ENCODE results near the gene GPC4. TPM values are rescaled to one million over a fixed set of nuclear protein-coding genes. Genes with fewer than 3 reads are reported as not detected.

Gene GPC4
- total RNA-seq, 1 donor from 2014 or later = 32.8 TPM

DNA sequence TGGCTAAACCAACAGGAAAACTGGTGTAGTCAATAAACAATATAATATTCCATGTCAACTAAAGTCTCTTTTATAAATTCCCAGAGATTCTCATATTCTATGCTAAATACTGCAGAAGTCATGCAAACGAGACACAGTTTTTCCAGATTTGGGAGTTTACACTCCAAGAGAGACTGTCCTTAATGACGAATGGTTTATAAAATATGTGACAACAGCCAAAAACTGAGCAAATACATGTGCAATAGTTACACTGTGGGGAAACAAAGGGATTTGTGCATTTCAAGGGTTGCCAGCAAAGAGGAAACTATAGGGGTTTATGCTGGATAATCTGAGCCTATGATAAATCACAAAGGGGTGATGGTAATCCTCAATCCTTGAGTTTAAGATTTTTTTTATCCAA is 75.7 kb downstream of the GPC4 start:
- Mint-ChIP-seq H3K36me3 (ENCODE audit: unreplicated experiment) (no peaks in the 10 kb centered on the region), H3K9me3 (ENCODE audit: unreplicated experiment) (no peaks in the 10 kb centered on the region), H3K4me3 (ENCODE audit: unreplicated experiment) (no peak overlapping the region), H3K27me3 (ENCODE audit: unreplicated experiment) (no peaks in the 10 kb centered on the region), H3K4me1 (ENCODE audit: low read depth, unreplicated experiment) (no peaks in the 10 kb centered on the region), H3K27ac (ENCODE audit: unreplicated experiment) (no peak overlapping the region)
- DNase-seq = no peak
- TF ChIP-seq, protein P1, sequence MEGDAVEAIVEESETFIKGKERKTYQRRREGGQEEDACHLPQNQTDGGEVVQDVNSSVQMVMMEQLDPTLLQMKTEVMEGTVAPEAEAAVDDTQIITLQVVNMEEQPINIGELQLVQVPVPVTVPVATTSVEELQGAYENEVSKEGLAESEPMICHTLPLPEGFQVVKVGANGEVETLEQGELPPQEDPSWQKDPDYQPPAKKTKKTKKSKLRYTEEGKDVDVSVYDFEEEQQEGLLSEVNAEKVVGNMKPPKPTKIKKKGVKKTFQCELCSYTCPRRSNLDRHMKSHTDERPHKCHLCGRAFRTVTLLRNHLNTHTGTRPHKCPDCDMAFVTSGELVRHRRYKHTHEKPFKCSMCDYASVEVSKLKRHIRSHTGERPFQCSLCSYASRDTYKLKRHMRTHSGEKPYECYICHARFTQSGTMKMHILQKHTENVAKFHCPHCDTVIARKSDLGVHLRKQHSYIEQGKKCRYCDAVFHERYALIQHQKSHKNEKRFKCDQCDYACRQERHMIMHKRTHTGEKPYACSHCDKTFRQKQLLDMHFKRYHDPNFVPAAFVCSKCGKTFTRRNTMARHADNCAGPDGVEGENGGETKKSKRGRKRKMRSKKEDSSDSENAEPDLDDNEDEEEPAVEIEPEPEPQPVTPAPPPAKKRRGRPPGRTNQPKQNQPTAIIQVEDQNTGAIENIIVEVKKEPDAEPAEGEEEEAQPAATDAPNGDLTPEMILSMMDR (IDR thresholded peaks at IDR 0.05; ENCODE audit: partially characterized antibody, unreplicated experiment) = no peak

DNA sequence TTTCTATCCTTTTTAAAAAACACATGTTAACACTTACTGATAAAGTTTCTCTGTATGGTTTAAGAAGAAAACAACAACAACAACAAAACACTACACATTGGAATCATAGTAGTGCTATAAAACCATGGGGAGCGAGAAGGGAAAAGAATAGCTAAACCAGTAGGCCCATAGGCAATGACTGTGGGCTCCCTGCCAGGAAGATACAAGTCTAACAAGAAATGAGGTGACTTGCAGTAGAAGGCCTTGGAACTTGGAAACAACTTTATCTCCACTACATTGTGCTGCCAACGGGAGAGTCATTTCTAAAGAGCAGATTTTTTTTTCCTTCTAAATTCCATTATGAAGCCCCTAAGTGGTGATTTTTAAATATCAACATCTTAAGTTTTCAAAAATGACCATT is 78.0 kb downstream of the GPC4 start:
- Mint-ChIP-seq H3K27me3 (ENCODE audit: unreplicated experiment) (no peaks in the 10 kb centered on the region), H3K4me1 (ENCODE audit: low read depth, unreplicated experiment) (peaks cover 4% of the 10 kb centered on the region), H3K27ac (ENCODE audit: unreplicated experiment) (no peak overlapping the region), H3K9me3 (ENCODE audit: unreplicated experiment) (no peaks in the 10 kb centered on the region), H3K36me3 (ENCODE audit: unreplicated experiment) (no peaks in the 10 kb centered on the region), H3K4me3 (ENCODE audit: unreplicated experiment) (no peak overlapping the region)
- TF ChIP-seq, protein P1 (IDR thresholded peaks at IDR 0.05; ENCODE audit: partially characterized antibody, unreplicated experiment) = no peak
- no peak for DNase-seq

DNA sequence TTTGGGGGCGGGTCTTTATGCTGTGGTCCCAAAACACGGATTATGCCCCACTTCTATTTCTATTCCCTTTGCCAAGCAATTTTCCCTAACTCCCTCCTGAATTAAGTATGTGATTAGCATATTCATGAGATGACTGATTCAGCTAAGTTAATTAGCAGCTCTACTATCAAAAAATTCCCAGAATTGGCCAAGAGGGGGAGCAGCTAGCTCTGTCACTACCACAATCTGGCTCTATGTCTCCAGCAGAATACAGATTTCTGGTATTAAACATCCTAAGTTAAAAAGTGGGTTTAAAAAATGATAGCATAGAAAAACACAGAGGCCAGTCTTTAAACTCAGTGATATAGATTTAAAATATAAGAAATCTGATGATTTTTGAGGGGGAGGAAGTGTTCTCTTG is 80.3 kb downstream of the GPC4 start:
- H3K4me1 Mint-ChIP-seq (ENCODE audit: low read depth, unreplicated experiment) = peaks cover 4% of the 10 kb centered on the region
- H3K27me3 Mint-ChIP-seq (ENCODE audit: unreplicated experiment) = no peaks in the 10 kb centered on the region

DNA sequence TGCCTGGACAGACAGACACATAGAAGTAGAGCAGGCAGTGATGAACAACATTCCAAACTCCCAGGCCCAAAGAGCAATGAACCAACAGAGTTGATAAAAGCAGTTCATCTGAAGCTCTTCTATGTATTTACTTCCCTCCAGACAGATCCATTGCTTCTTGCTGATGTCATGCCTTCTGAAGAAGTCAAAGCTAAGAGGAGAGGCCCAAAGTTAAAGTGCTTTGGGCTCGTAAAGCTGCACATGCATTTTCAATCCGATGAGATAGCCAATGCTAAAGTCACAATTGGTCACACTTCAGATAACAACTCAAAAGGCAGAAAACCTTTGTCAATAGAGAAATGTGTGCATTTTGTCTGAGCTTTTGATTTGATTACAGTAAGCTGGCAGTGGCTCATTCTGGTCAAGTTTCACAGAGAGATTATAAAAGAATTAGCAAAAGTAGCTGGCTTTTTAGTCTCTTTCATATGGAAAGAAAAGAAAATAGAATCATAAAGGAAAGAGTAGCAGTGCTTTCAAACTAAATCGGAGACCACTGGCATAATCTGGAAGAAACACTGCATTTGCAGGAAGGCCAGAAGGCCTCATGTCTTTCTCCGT is 82.0 kb downstream of the GPC4 start:
- H3K27ac Mint-ChIP-seq (ENCODE audit: unreplicated experiment) = no peak overlapping the region
- TF ChIP-seq, protein P1 (IDR thresholded peaks at IDR 0.05; ENCODE audit: partially characterized antibody, unreplicated experiment) = no peak
- no peaks in the 10 kb centered on the region for H3K27me3 Mint-ChIP-seq (ENCODE audit: unreplicated experiment)
- H3K4me3 Mint-ChIP-seq (ENCODE audit: unreplicated experiment) = no peak overlapping the region
- H3K4me1 Mint-ChIP-seq (ENCODE audit: low read depth, unreplicated experiment) = peaks cover 6% of the 10 kb centered on the region
- DNase-seq = no peak
- H3K36me3 Mint-ChIP-seq (ENCODE audit: unreplicated experiment) = no peaks in the 10 kb centered on the region
- H3K9me3 Mint-ChIP-seq (ENCODE audit: unreplicated experiment) = no peaks in the 10 kb centered on the region

More for the DNA sequence above, 80.3 kb downstream of the GPC4 start:
- TF ChIP-seq, protein P1 (IDR thresholded peaks at IDR 0.05; ENCODE audit: partially characterized antibody, unreplicated experiment) = peak; percentile 58
- Mint-ChIP-seq H3K9me3 (ENCODE audit: unreplicated experiment) (no peaks in the 10 kb centered on the region), H3K4me3 (ENCODE audit: unreplicated experiment) (no peak overlapping the region), H3K27ac (ENCODE audit: unreplicated experiment) (no peak overlapping the region), H3K36me3 (ENCODE audit: unreplicated experiment) (no peaks in the 10 kb centered on the region)
- no peak for DNase-seq

DNA sequence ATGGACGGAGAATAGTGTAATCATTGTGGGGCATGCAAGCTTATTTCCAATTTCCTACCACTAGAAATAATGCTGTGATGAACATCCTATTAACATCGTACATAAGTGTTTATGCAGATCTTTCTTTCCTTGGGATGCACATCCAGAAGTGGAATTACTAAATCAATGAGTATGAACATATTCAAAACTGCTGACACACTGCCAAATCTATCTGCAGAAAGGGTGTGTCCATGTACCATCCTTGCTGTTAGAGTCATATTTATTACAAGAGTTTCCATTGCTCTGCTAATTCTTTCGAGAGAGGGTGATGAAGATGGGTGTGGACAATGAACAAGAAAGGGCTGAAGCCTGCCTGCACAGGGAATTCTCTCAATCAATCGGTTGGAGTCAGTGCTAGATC is 82.6 kb downstream of the GPC4 start:
- no peaks in the 10 kb centered on the region for H3K27me3 Mint-ChIP-seq (ENCODE audit: unreplicated experiment)
- no peak for DNase-seq
- H3K36me3 Mint-ChIP-seq (ENCODE audit: unreplicated experiment) = no peaks in the 10 kb centered on the region
- no peaks in the 10 kb centered on the region for H3K9me3 Mint-ChIP-seq (ENCODE audit: unreplicated experiment)
- peaks cover 6% of the 10 kb centered on the region for H3K4me1 Mint-ChIP-seq (ENCODE audit: low read depth, unreplicated experiment)
- H3K27ac Mint-ChIP-seq (ENCODE audit: unreplicated experiment) = no peak overlapping the region
- TF ChIP-seq, protein P1 (IDR thresholded peaks at IDR 0.05; ENCODE audit: partially characterized antibody, unreplicated experiment) = no peak
- H3K4me3 Mint-ChIP-seq (ENCODE audit: unreplicated experiment) = no peak overlapping the region
